ENCODE results near the gene RANBP17. TPM values are rescaled to one million over a fixed set of nuclear protein-coding genes. Genes with fewer than 3 reads are reported as not detected.
A peak's percentile ranks its signal among the peaks of the same experiment; 100 is the strongest.

RANBP17 gene
- polyA plus RNA-seq, 4 donors = 0.67 to 6.1 (median 1.2) TPM

GRCh38 chr5:171263181-171263580 is 401.4 kb downstream of the RANBP17 start:
- no peaks in the 10 kb centered on the region for H3K9me3 ChIP-seq (ENCODE audit: control insufficient read depth in 2 of 2, insufficient read depth in 1 of 2, low read depth in 1 of 2, low read length in 1 of 2)
- H3K4me1 ChIP-seq (ENCODE audit: control insufficient read depth in 3 of 3, insufficient read depth in 2 of 3, low read depth in 1 of 3, low read length in 2 of 3) = no peaks in the 10 kb centered on the region
- H3K27me3 ChIP-seq (ENCODE audit: control insufficient read depth in 3 of 3, insufficient read depth in 3 of 3, low read length in 3 of 3) = no peaks in the 10 kb centered on the region
- H3K4me3 ChIP-seq (ENCODE audit: low read depth in 1 of 3, low read length in 3 of 3) = no peak overlapping the region
- H3K27ac ChIP-seq (ENCODE audit: low read depth in 1 of 3, low read length in 2 of 3) = no peak overlapping the region
- no peak for DNase-seq
- H3K36me3 ChIP-seq (ENCODE audit: control insufficient read depth in 3 of 3, insufficient read depth in 2 of 3, low read depth in 1 of 3, low read length in 3 of 3) = no peaks in the 10 kb centered on the region
- no peak for FAIRE-seq

DNA sequence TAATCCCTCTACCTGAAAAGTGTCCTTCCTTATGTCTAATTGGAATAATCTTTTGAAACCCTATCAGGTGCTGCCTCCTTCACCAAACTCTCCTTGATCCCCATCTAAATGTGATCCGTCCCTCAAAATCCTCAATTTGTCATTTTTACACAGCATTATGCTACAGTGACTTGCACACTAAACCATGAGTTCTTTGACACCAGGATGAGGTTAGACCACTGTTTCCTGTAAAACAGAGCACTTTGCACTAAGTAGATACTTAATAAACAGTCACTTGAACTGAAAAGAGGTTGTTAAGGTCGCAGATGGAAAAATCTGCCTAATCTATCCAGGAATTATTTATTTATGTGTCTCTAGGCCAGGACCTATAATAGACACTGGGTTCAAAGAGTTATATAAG is 403.0 kb downstream of the RANBP17 start:
- H3K27ac ChIP-seq (ENCODE audit: low read depth in 1 of 3, low read length in 2 of 3) = no peak overlapping the region
- H3K4me1 ChIP-seq (ENCODE audit: control insufficient read depth in 3 of 3, insufficient read depth in 2 of 3, low read depth in 1 of 3, low read length in 2 of 3) = no peaks in the 10 kb centered on the region
- 67 to 83% (median 82%) methylated on average over 2 of the region's 2 CpGs for WGBS, 3 donors
- H3K9me3 ChIP-seq (ENCODE audit: control insufficient read depth in 2 of 2, insufficient read depth in 1 of 2, low read depth in 1 of 2, low read length in 1 of 2) = no peaks in the 10 kb centered on the region
- peak in 1 of 2 donors; percentile 20 for DNase-seq
- FAIRE-seq = no peak
- H3K4me3 ChIP-seq (ENCODE audit: low read depth in 1 of 3, low read length in 3 of 3) = no peak overlapping the region
- no peaks in the 10 kb centered on the region for H3K36me3 ChIP-seq (ENCODE audit: control insufficient read depth in 3 of 3, insufficient read depth in 2 of 3, low read depth in 1 of 3, low read length in 3 of 3)
- H3K27me3 ChIP-seq (ENCODE audit: control insufficient read depth in 3 of 3, insufficient read depth in 3 of 3, low read length in 3 of 3) = no peaks in the 10 kb centered on the region

GRCh38 chr5:171268700-171269620 is 407.1 kb downstream of the RANBP17 start:
- no peaks in the 10 kb centered on the region for H3K27me3 ChIP-seq (ENCODE audit: control insufficient read depth in 3 of 3, insufficient read depth in 3 of 3, low read length in 3 of 3)
- 84 to 86% (median 86%) methylated on average over 7 of the region's 7 CpGs for WGBS, 3 donors
- no peak for FAIRE-seq
- H3K4me3 ChIP-seq (ENCODE audit: low read depth in 1 of 3, low read length in 3 of 3) = no peak overlapping the region
- H3K4me1 ChIP-seq (ENCODE audit: control insufficient read depth in 3 of 3, insufficient read depth in 2 of 3, low read depth in 1 of 3, low read length in 2 of 3) = no peaks in the 10 kb centered on the region
- no peaks in the 10 kb centered on the region for H3K36me3 ChIP-seq (ENCODE audit: control insufficient read depth in 3 of 3, insufficient read depth in 2 of 3, low read depth in 1 of 3, low read length in 3 of 3)
- DNase-seq = no peak
- H3K9me3 ChIP-seq (ENCODE audit: control insufficient read depth in 2 of 2, insufficient read depth in 1 of 2, low read depth in 1 of 2, low read length in 1 of 2) = no peaks in the 10 kb centered on the region
- H3K27ac ChIP-seq (ENCODE audit: low read depth in 1 of 3, low read length in 2 of 3) = no peak overlapping the region

- H3K4me1 ChIP-seq (ENCODE audit: control insufficient read depth in 3 of 3, insufficient read depth in 2 of 3, low read depth in 1 of 3, low read length in 2 of 3) = no peaks in the 10 kb centered on the region
- no peaks in the 10 kb centered on the region for H3K27me3 ChIP-seq (ENCODE audit: control insufficient read depth in 3 of 3, insufficient read depth in 3 of 3, low read length in 3 of 3)
- no peaks in the 10 kb centered on the region for H3K36me3 ChIP-seq (ENCODE audit: control insufficient read depth in 3 of 3, insufficient read depth in 2 of 3, low read depth in 1 of 3, low read length in 3 of 3)
- H3K4me3 ChIP-seq (ENCODE audit: low read depth in 1 of 3, low read length in 3 of 3) = no peak overlapping the region
- WGBS, 3 donors = 82 to 89% (median 88%) methylated on average over 2 of the region's 2 CpGs
- H3K27ac ChIP-seq (ENCODE audit: low read depth in 1 of 3, low read length in 2 of 3) = no peak overlapping the region
- FAIRE-seq (no peak), DNase-seq (no peak)
- H3K9me3 ChIP-seq (ENCODE audit: control insufficient read depth in 2 of 2, insufficient read depth in 1 of 2, low read depth in 1 of 2, low read length in 1 of 2) = no peaks in the 10 kb centered on the region
Observed at GRCh38 chr5:171269717-171270116, 407.9 kb downstream of the RANBP17 start.

- Histone ChIP-seq H3K27ac (ENCODE audit: low read depth in 1 of 3, low read length in 2 of 3) (no peak overlapping the region), H3K4me3 (ENCODE audit: low read depth in 1 of 3, low read length in 3 of 3) (no peak overlapping the region), H3K4me1 (ENCODE audit: control insufficient read depth in 3 of 3, insufficient read depth in 2 of 3, low read depth in 1 of 3, low read length in 2 of 3) (no peaks in the 10 kb centered on the region), H3K27me3 (ENCODE audit: control insufficient read depth in 3 of 3, insufficient read depth in 3 of 3, low read length in 3 of 3) (no peaks in the 10 kb centered on the region), H3K9me3 (ENCODE audit: control insufficient read depth in 2 of 2, insufficient read depth in 1 of 2, low read depth in 1 of 2, low read length in 1 of 2) (no peaks in the 10 kb centered on the region), H3K36me3 (ENCODE audit: control insufficient read depth in 3 of 3, insufficient read depth in 2 of 3, low read depth in 1 of 3, low read length in 3 of 3) (no peaks in the 10 kb centered on the region)
- FAIRE-seq = no peak
- no peak for DNase-seq
- whole genome bisulfite sequencing, 3 donors = 89 to 90% (median 90%) methylated on average over 3 of the region's 3 CpGs
Observed at GRCh38 chr5:171270136-171270535, 408.3 kb downstream of the RANBP17 start.

GRCh38 chr5:171271798-171272197 is 410.0 kb downstream of the RANBP17 start:
- H3K27me3 ChIP-seq (ENCODE audit: control insufficient read depth in 3 of 3, insufficient read depth in 3 of 3, low read length in 3 of 3) = no peaks in the 10 kb centered on the region
- H3K9me3 ChIP-seq (ENCODE audit: control insufficient read depth in 2 of 2, insufficient read depth in 1 of 2, low read depth in 1 of 2, low read length in 1 of 2) = no peaks in the 10 kb centered on the region
- DNase-seq (no peak), FAIRE-seq (no peak)
- H3K27ac ChIP-seq (ENCODE audit: low read depth in 1 of 3, low read length in 2 of 3) = no peak overlapping the region
- H3K4me3 ChIP-seq (ENCODE audit: low read depth in 1 of 3, low read length in 3 of 3) = no peak overlapping the region
- H3K36me3 ChIP-seq (ENCODE audit: control insufficient read depth in 3 of 3, insufficient read depth in 2 of 3, low read depth in 1 of 3, low read length in 3 of 3) = no peaks in the 10 kb centered on the region
- 95 to 99% (median 98%) methylated on average over 3 of the region's 3 CpGs for WGBS, 3 donors
- H3K4me1 ChIP-seq (ENCODE audit: control insufficient read depth in 3 of 3, insufficient read depth in 2 of 3, low read depth in 1 of 3, low read length in 2 of 3) = no peaks in the 10 kb centered on the region

DNA sequence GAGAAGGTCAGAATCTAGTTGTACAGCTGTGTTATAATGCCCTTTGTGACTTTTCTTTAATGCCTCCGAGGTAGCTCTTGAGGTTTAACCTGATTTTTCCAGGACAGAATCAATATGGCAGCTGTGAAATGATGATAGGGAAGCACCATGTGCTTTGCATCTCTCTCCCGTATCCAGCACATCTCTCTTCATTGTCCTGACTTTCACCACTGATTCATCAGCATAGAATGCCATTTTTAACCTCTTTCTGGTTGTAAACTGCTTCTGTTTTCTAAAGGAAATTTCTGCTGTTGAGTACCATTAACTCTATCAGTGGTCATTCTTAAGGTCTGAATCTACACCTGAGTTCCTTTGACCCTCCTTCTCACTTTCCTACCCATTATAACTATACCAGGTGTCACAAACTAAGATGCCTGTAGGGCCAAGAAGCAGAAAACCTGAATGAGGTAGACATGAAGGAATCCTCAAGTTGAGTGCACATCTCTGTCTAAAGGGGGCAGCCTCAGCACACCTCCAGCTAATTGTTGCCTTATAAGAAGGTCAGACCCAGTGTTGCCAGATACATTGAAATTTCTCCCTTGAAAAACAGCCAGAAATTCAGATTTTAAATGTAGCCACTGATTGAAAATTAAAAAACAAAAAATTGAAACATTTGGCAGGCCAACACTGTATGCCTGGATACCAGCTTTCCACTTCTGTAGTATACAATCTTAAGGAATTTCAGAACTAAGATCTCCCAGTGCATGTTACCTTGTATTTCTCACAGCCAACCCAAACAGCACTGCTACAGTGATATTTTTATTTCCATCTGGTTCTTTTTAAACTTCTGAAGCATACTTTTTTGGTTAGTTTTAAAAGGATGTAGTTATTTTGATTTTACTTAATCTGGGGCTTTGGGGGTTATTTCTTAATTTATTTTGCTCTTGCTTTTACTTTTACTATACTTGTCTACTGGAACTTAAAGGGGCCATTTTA is 411.5 kb downstream of the RANBP17 start:
- no peak overlapping the region for H3K27ac ChIP-seq (ENCODE audit: low read depth in 1 of 3, low read length in 2 of 3)
- no peaks in the 10 kb centered on the region for H3K4me1 ChIP-seq (ENCODE audit: control insufficient read depth in 3 of 3, insufficient read depth in 2 of 3, low read depth in 1 of 3, low read length in 2 of 3)
- no peaks in the 10 kb centered on the region for H3K27me3 ChIP-seq (ENCODE audit: control insufficient read depth in 3 of 3, insufficient read depth in 3 of 3, low read length in 3 of 3)
- H3K9me3 ChIP-seq (ENCODE audit: control insufficient read depth in 2 of 2, insufficient read depth in 1 of 2, low read depth in 1 of 2, low read length in 1 of 2) = no peaks in the 10 kb centered on the region
- H3K36me3 ChIP-seq (ENCODE audit: control insufficient read depth in 3 of 3, insufficient read depth in 2 of 3, low read depth in 1 of 3, low read length in 3 of 3) = no peaks in the 10 kb centered on the region
- DNase-seq (peak; percentile 17 to 33), FAIRE-seq (no peak)
- no peak overlapping the region for H3K4me3 ChIP-seq (ENCODE audit: low read depth in 1 of 3, low read length in 3 of 3)
- 80 to 87% (median 84%) methylated on average over 2 of the region's 2 CpGs for WGBS, 3 donors

DNA sequence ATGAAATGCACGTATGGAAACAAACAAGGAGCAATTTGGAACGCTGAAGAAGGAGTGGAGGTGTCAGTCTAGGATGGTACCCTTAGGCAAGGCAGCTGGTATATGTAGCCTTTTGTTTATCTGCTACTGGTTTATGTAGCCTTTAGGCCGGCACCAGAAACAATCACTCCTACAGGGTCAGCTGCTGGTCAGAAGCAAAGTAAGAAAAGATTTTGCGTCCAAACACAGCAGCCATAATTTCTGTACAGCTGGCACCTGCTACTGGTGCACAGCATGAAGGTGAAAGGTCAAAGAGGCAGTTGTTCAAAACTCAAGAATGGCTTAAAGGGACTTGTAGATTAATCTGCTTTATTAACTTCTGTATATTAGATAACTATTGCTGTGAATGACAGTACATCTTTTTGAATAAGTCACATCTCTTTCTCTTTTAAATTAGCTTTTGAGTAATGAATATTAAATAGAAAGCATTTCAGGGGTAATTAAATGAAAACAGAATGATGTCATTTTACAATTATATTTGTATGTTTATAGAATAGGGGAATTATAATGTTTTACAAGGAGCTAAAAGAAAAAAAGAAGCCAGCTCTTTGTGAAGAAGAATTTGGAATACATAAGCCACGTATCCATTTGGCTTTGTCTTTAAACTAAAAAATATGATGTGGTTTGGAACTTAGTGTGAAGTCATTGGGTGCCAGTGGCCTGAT is 414.2 kb downstream of the RANBP17 start:
- Histone ChIP-seq H3K27me3 (ENCODE audit: control insufficient read depth in 3 of 3, insufficient read depth in 3 of 3, low read length in 3 of 3) (no peaks in the 10 kb centered on the region), H3K9me3 (ENCODE audit: control insufficient read depth in 2 of 2, insufficient read depth in 1 of 2, low read depth in 1 of 2, low read length in 1 of 2) (no peaks in the 10 kb centered on the region), H3K4me3 (ENCODE audit: low read depth in 1 of 3, low read length in 3 of 3) (no peak overlapping the region), H3K27ac (ENCODE audit: low read depth in 1 of 3, low read length in 2 of 3) (no peak overlapping the region), H3K4me1 (ENCODE audit: control insufficient read depth in 3 of 3, insufficient read depth in 2 of 3, low read depth in 1 of 3, low read length in 2 of 3) (no peaks in the 10 kb centered on the region), H3K36me3 (ENCODE audit: control insufficient read depth in 3 of 3, insufficient read depth in 2 of 3, low read depth in 1 of 3, low read length in 3 of 3) (no peaks in the 10 kb centered on the region)
- DNase-seq (no peak), FAIRE-seq (no peak)
- 73 to 83% (median 77%) methylated on average over 5 of the region's 5 CpGs for WGBS, 3 donors
